ENCODE measurements around the gene SH3RF3. TPM values are rescaled to one million over a fixed set of nuclear protein-coding genes. Genes with fewer than 3 reads are reported as not detected.

Gene SH3RF3
- polyA plus RNA-seq, 2 donors = 1.1 to 1.3 TPM

DNA sequence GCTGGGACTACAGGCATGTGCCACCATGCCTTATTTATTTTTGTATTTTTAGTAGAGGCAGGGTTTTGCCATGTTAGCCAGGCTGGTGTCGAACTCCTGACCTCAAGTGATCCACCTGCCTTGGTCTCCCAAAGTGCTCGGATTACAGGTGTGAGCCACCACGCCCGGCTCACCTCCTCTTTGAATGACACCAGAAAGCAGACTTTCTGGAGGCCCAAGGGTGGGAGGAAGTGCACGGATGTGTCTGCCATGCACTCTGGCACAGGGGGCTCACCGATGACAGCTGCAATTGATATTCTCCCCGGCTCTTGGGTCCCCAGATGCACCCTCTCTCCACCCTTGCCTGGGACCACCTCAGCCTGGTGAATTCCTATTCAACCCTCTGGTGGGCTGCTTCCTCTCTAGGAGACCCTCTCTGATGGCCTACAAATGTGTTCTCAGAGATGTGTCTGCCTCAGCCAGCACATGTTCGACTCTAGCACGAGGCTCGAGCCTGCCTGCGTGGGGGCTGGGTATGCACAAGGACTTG, 397.5 kb downstream of the SH3RF3 start:
- H3K4me1 ChIP-seq (ENCODE audit: control insufficient read depth in 2 of 2, insufficient read depth in 2 of 2, low read length in 1 of 2) = peaks cover 0 to 3% of the 10 kb centered on the region in 2 donors
- no peaks in the 10 kb centered on the region for H3K36me3 ChIP-seq (ENCODE audit: control insufficient read depth in 2 of 2, insufficient read depth in 2 of 2, low read length in 1 of 2)
- H3K9me3 ChIP-seq (ENCODE audit: control insufficient read depth in 2 of 2, insufficient read depth in 1 of 2, low read depth in 1 of 2, low read length in 1 of 2) = no peaks in the 10 kb centered on the region
- H3K27me3 ChIP-seq (ENCODE audit: control insufficient read depth in 1 of 2, insufficient read depth in 2 of 2, low read length in 2 of 2) = no peaks in the 10 kb centered on the region
- H3K27ac ChIP-seq (ENCODE audit: low read depth in 2 of 2, low read length in 1 of 2) = no peak overlapping the region
- 88 to 90% methylated on average over 11 of the region's 11 CpGs for WGBS, 2 donors
- H3K4me3 ChIP-seq (ENCODE audit: low read depth in 1 of 2, low read length in 2 of 2) = no peak overlapping the region

DNA sequence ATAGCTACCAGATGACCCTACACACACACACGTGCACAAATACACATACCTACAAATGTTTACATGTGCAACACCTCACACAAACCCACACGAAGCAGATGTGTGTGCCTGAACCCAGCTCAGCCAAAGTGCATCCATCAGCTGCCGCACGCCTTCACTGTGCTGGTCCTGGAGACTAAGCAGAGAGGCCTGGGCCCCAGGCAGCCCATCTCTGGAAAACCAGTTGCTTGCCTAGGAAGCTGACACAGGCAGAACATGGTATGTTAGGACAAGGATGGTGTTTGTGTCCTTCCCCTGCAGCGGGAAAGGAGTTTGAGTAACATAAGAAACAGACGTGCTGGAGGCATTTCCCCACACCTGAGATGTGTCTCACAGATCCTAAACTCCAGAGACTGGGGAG, 398.1 kb downstream of the SH3RF3 start:
- Histone ChIP-seq H3K4me3 (ENCODE audit: low read depth in 1 of 2, low read length in 2 of 2) (no peak overlapping the region), H3K27me3 (ENCODE audit: control insufficient read depth in 1 of 2, insufficient read depth in 2 of 2, low read length in 2 of 2) (no peaks in the 10 kb centered on the region), H3K9me3 (ENCODE audit: control insufficient read depth in 2 of 2, insufficient read depth in 1 of 2, low read depth in 1 of 2, low read length in 1 of 2) (no peaks in the 10 kb centered on the region), H3K27ac (ENCODE audit: low read depth in 2 of 2, low read length in 1 of 2) (no peak overlapping the region), H3K36me3 (ENCODE audit: control insufficient read depth in 2 of 2, insufficient read depth in 2 of 2, low read length in 1 of 2) (no peaks in the 10 kb centered on the region), H3K4me1 (ENCODE audit: control insufficient read depth in 2 of 2, insufficient read depth in 2 of 2, low read length in 1 of 2) (peaks cover 0 to 3% of the 10 kb centered on the region in 2 donors)
- 90 to 93% methylated on average over 6 of the region's 6 CpGs for WGBS, 2 donors

GRCh38 chr2:109527846-109528705, 399.1 kb downstream of the SH3RF3 start:
- Histone ChIP-seq H3K36me3 (ENCODE audit: control insufficient read depth in 2 of 2, insufficient read depth in 2 of 2, low read length in 1 of 2) (no peaks in the 10 kb centered on the region), H3K4me3 (ENCODE audit: low read depth in 1 of 2, low read length in 2 of 2) (no peak overlapping the region), H3K27ac (ENCODE audit: low read depth in 2 of 2, low read length in 1 of 2) (no peak overlapping the region), H3K27me3 (ENCODE audit: control insufficient read depth in 1 of 2, insufficient read depth in 2 of 2, low read length in 2 of 2) (no peaks in the 10 kb centered on the region), H3K9me3 (ENCODE audit: control insufficient read depth in 2 of 2, insufficient read depth in 1 of 2, low read depth in 1 of 2, low read length in 1 of 2) (no peaks in the 10 kb centered on the region), H3K4me1 (ENCODE audit: control insufficient read depth in 2 of 2, insufficient read depth in 2 of 2, low read length in 1 of 2) (peaks cover 0 to 3% of the 10 kb centered on the region in 2 donors)
- 87 to 88% methylated on average over 16 of the region's 16 CpGs for WGBS, 2 donors

GRCh38 chr2:109528811-109529501, 400.0 kb downstream of the SH3RF3 start:
- Histone ChIP-seq H3K4me3 (ENCODE audit: low read depth in 1 of 2, low read length in 2 of 2) (no peak overlapping the region), H3K27me3 (ENCODE audit: control insufficient read depth in 1 of 2, insufficient read depth in 2 of 2, low read length in 2 of 2) (no peaks in the 10 kb centered on the region), H3K27ac (ENCODE audit: low read depth in 2 of 2, low read length in 1 of 2) (no peak overlapping the region), H3K4me1 (ENCODE audit: control insufficient read depth in 2 of 2, insufficient read depth in 2 of 2, low read length in 1 of 2) (peaks cover 0 to 3% of the 10 kb centered on the region in 2 donors), H3K36me3 (ENCODE audit: control insufficient read depth in 2 of 2, insufficient read depth in 2 of 2, low read length in 1 of 2) (no peaks in the 10 kb centered on the region), H3K9me3 (ENCODE audit: control insufficient read depth in 2 of 2, insufficient read depth in 1 of 2, low read depth in 1 of 2, low read length in 1 of 2) (no peaks in the 10 kb centered on the region)
- WGBS, 2 donors = 88 to 90% methylated on average over 21 of the region's 21 CpGs

GRCh38 chr2:109529532-109530449, 400.8 kb downstream of the SH3RF3 start:
- H3K36me3 ChIP-seq (ENCODE audit: control insufficient read depth in 2 of 2, insufficient read depth in 2 of 2, low read length in 1 of 2) = no peaks in the 10 kb centered on the region
- no peaks in the 10 kb centered on the region for H3K9me3 ChIP-seq (ENCODE audit: control insufficient read depth in 2 of 2, insufficient read depth in 1 of 2, low read depth in 1 of 2, low read length in 1 of 2)
- no peaks in the 10 kb centered on the region for H3K27me3 ChIP-seq (ENCODE audit: control insufficient read depth in 1 of 2, insufficient read depth in 2 of 2, low read length in 2 of 2)
- 73% methylated on average over 16 of the region's 16 CpGs for WGBS, 2 donors
- H3K4me1 ChIP-seq (ENCODE audit: control insufficient read depth in 2 of 2, insufficient read depth in 2 of 2, low read length in 1 of 2) = peaks cover 0 to 3% of the 10 kb centered on the region in 2 donors
- no peak overlapping the region for H3K27ac ChIP-seq (ENCODE audit: low read depth in 2 of 2, low read length in 1 of 2)
- H3K4me3 ChIP-seq (ENCODE audit: low read depth in 1 of 2, low read length in 2 of 2) = no peak overlapping the region

DNA sequence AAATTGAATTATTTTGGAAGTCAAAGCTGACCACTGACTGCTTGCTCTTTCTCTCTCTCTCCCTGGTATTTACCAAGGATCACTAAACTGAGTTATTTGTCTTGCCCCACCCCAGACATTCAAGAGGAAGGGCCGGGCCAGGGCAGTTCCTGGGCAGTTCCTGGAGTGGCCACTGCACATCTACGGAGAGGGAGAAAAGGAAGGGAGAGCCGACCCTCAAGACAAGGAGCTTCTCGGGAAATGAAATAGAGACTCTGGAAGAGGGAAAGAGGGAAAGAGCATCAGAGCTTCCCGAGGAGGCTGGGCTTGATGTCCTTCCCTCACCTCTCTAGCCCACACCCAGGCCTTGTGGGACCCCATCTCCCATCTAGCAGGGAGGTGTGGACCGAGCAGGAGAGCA, 401.7 kb downstream of the SH3RF3 start:
- H3K4me1 ChIP-seq (ENCODE audit: control insufficient read depth in 2 of 2, insufficient read depth in 2 of 2, low read length in 1 of 2) = peaks cover 0 to 3% of the 10 kb centered on the region in 2 donors
- H3K4me3 ChIP-seq (ENCODE audit: low read depth in 1 of 2, low read length in 2 of 2) = no peak overlapping the region
- H3K27ac ChIP-seq (ENCODE audit: low read depth in 2 of 2, low read length in 1 of 2) = no peak overlapping the region
- H3K36me3 ChIP-seq (ENCODE audit: control insufficient read depth in 2 of 2, insufficient read depth in 2 of 2, low read length in 1 of 2) = no peaks in the 10 kb centered on the region
- 74% methylated on average over 6 of the region's 6 CpGs for WGBS, 2 donors
- no peaks in the 10 kb centered on the region for H3K9me3 ChIP-seq (ENCODE audit: control insufficient read depth in 2 of 2, insufficient read depth in 1 of 2, low read depth in 1 of 2, low read length in 1 of 2)
- H3K27me3 ChIP-seq (ENCODE audit: control insufficient read depth in 1 of 2, insufficient read depth in 2 of 2, low read length in 2 of 2) = no peaks in the 10 kb centered on the region

GRCh38 chr2:109531221-109531620, 402.2 kb downstream of the SH3RF3 start:
- no peaks in the 10 kb centered on the region for H3K9me3 ChIP-seq (ENCODE audit: control insufficient read depth in 2 of 2, insufficient read depth in 1 of 2, low read depth in 1 of 2, low read length in 1 of 2)
- H3K4me3 ChIP-seq (ENCODE audit: low read depth in 1 of 2, low read length in 2 of 2) = no peak overlapping the region
- H3K27ac ChIP-seq (ENCODE audit: low read depth in 2 of 2, low read length in 1 of 2) = no peak overlapping the region
- H3K4me1 ChIP-seq (ENCODE audit: control insufficient read depth in 2 of 2, insufficient read depth in 2 of 2, low read length in 1 of 2) = peaks cover 0 to 3% of the 10 kb centered on the region in 2 donors
- no peaks in the 10 kb centered on the region for H3K36me3 ChIP-seq (ENCODE audit: control insufficient read depth in 2 of 2, insufficient read depth in 2 of 2, low read length in 1 of 2)
- no peaks in the 10 kb centered on the region for H3K27me3 ChIP-seq (ENCODE audit: control insufficient read depth in 1 of 2, insufficient read depth in 2 of 2, low read length in 2 of 2)
- WGBS, 2 donors = 79 to 84% methylated on average over 5 of the region's 5 CpGs

DNA sequence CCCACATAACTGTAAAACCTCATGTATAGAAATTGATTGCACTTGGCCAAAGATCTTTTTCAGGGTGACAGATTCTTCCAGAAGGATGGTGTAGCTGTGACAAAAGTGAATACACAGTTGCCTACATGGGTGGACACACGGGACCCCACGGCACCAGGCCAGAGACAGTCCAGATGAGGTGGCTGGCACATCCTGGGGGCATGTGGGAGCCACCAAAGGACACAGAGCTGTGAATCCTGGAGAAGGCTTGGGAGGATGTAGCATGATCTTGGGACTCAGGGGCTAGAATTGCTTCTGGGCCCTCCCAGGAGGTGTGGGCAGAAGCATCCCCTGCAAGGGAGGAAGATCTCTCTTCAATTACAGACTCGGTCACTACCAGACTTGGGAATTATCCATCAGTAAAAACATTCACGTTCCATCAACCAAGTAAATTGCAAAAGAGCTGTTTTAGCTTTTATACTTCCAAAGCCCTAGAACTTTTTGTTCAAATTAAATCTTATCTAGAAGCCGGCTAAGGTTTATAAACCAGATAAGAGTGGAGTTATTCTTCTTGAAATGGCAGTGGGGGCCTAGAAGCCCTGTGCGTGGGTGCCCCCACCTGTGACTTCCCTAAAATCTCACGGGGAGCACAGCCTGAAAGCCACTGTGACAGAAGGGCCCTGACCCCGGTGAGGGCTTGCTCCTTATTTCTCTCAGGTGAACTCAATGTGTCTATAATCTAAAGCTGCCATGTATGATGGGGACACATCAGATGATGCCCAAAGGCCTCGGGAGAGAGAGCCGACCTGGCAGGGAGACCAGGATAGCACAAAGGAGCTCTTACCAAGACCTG, 403.1 kb downstream of the SH3RF3 start:
- Histone ChIP-seq H3K4me1 (ENCODE audit: control insufficient read depth in 2 of 2, insufficient read depth in 2 of 2, low read length in 1 of 2) (peaks cover 0 to 3% of the 10 kb centered on the region in 2 donors), H3K27me3 (ENCODE audit: control insufficient read depth in 1 of 2, insufficient read depth in 2 of 2, low read length in 2 of 2) (no peaks in the 10 kb centered on the region), H3K4me3 (ENCODE audit: low read depth in 1 of 2, low read length in 2 of 2) (no peak overlapping the region), H3K9me3 (ENCODE audit: control insufficient read depth in 2 of 2, insufficient read depth in 1 of 2, low read depth in 1 of 2, low read length in 1 of 2) (no peaks in the 10 kb centered on the region), H3K27ac (ENCODE audit: low read depth in 2 of 2, low read length in 1 of 2) (no peak overlapping the region), H3K36me3 (ENCODE audit: control insufficient read depth in 2 of 2, insufficient read depth in 2 of 2, low read length in 1 of 2) (no peaks in the 10 kb centered on the region)
- 84 to 91% methylated on average over 10 of the region's 10 CpGs for WGBS, 2 donors
